ENCODE measurements around the gene HPGD. TPM values are rescaled to one million over a fixed set of nuclear protein-coding genes. Genes with fewer than 3 reads are reported as not detected.

HPGD gene
- total RNA-seq, 5 donors from 2014 or later (not counting 1 experiment from before 2014, with no cell fraction given): 3.5 to 14.6 (median 7.8) TPM

GRCh38 chr4:174454815-174455473, 67.3 kb downstream of the HPGD start:
- Histone ChIP-seq H3K27ac (ENCODE audit: low read length) (no peak overlapping the region), H3K4me1 (ENCODE audit: control insufficient read depth in 1 of 2, extremely low read depth in 1 of 2, insufficient read depth in 2 of 2, low read length in 2 of 2) (no peaks in the 10 kb centered on the region), H3K27me3 (replicated peaks in 1 of 2; ENCODE audit: control insufficient read depth in 2 of 2, extremely low read depth in 1 of 2, insufficient read depth in 2 of 2, low read length in 1 of 2) (no peaks in the 10 kb centered on the region), H3K9me3 (no peaks in the 10 kb centered on the region), H3K36me3 (ENCODE audit: control insufficient read depth in 2 of 2, extremely low read depth in 1 of 2, insufficient read depth in 1 of 2, low read length in 1 of 2) (no peaks in the 10 kb centered on the region), H3K4me3 (ENCODE audit: control insufficient read depth in 1 of 2, extremely low read depth in 1 of 2, low read length in 1 of 2) (no peak overlapping the region)
- WGBS (ENCODE audit: insufficient coverage): no CpG with 5 or more reads among the region's 6 CpGs
- ChIA-PET CTCF (no interaction called here), POLR2A (no interaction called here)
- no peak overlapping the region for H3K4me3 Mint-ChIP-seq
- no peaks in the 10 kb centered on the region for H3K4me1 Mint-ChIP-seq
- ATAC-seq (replicated peaks in 1 of 4) (no peak), DNase-seq (no peak)
- H3K9me3 Mint-ChIP-seq: no peaks in the 10 kb centered on the region
- H3K27ac Mint-ChIP-seq: no peak overlapping the region
- H3K27me3 Mint-ChIP-seq: peaks cover 0 to 5% of the 10 kb centered on the region in 2 donors
- no peaks in the 10 kb centered on the region for H3K36me3 Mint-ChIP-seq

- Histone ChIP-seq H3K4me1 (ENCODE audit: control insufficient read depth in 1 of 2, extremely low read depth in 1 of 2, insufficient read depth in 2 of 2, low read length in 2 of 2) (no peaks in the 10 kb centered on the region), H3K4me3 (ENCODE audit: control insufficient read depth in 1 of 2, extremely low read depth in 1 of 2, low read length in 1 of 2) (no peak overlapping the region), H3K27ac (ENCODE audit: low read length) (no peak overlapping the region), H3K9me3 (no peaks in the 10 kb centered on the region), H3K36me3 (ENCODE audit: control insufficient read depth in 2 of 2, extremely low read depth in 1 of 2, insufficient read depth in 1 of 2, low read length in 1 of 2) (no peaks in the 10 kb centered on the region), H3K27me3 (replicated peaks in 1 of 2; ENCODE audit: control insufficient read depth in 2 of 2, extremely low read depth in 1 of 2, insufficient read depth in 2 of 2, low read length in 1 of 2) (no peaks in the 10 kb centered on the region)
- no CpG with 5 or more reads among the region's 2 CpGs for WGBS (ENCODE audit: insufficient coverage)
- Mint-ChIP-seq H3K27ac (no peak overlapping the region), H3K27me3 (no peaks in the 10 kb centered on the region), H3K4me3 (no peak overlapping the region), H3K9me3 (no peaks in the 10 kb centered on the region), H3K4me1 (peaks cover 0 to 3% (median 0%) of the 10 kb centered on the region in 3 donors), H3K36me3 (no peaks in the 10 kb centered on the region)
- ChIA-PET CTCF (interaction anchor here in 1 of 2 donors (0.6 kb wide), 1 partner anchor 219 kb away, joined by 3 read pairs; no protein-coding TSS in a partner anchor), POLR2A (no interaction called here)
- no peak for ATAC-seq (replicated peaks in 1 of 4)
- no peak for DNase-seq
Observed at GRCh38 chr4:174451718-174452296, 70.5 kb downstream of the HPGD start.

DNA sequence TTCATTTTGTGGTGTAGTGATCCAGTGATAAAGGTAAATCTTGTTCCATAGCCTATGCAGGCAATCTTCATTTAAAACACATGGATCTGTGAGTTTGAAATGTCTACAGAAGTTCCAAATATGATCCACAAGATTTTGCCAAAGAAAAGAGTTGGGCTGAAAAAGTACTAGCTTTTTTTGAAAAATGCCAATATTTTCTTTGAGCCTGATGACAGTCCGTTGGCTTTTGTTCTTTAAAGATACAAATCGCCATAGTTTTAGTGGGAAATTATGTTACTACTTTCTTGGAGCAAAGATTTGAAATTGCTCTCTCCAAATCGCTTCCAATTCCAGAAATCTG, 71.5 kb downstream of the HPGD start:
- Histone ChIP-seq H3K36me3 (ENCODE audit: control insufficient read depth in 2 of 2, extremely low read depth in 1 of 2, insufficient read depth in 1 of 2, low read length in 1 of 2) (no peaks in the 10 kb centered on the region), H3K4me1 (ENCODE audit: control insufficient read depth in 1 of 2, extremely low read depth in 1 of 2, insufficient read depth in 2 of 2, low read length in 2 of 2) (no peaks in the 10 kb centered on the region), H3K27me3 (replicated peaks in 1 of 2; ENCODE audit: control insufficient read depth in 2 of 2, extremely low read depth in 1 of 2, insufficient read depth in 2 of 2, low read length in 1 of 2) (no peaks in the 10 kb centered on the region), H3K9me3 (no peaks in the 10 kb centered on the region), H3K4me3 (ENCODE audit: control insufficient read depth in 1 of 2, extremely low read depth in 1 of 2, low read length in 1 of 2) (no peak overlapping the region), H3K27ac (ENCODE audit: low read length) (no peak overlapping the region)
- H3K27ac Mint-ChIP-seq: no peak overlapping the region
- peaks cover 0 to 4% (median 4%) of the 10 kb centered on the region in 3 donors for H3K9me3 Mint-ChIP-seq
- 83% methylated on average over 1 of the region's 3 CpGs for WGBS (ENCODE audit: insufficient coverage)
- H3K36me3 Mint-ChIP-seq: no peaks in the 10 kb centered on the region
- no peaks in the 10 kb centered on the region for H3K27me3 Mint-ChIP-seq
- CTCF ChIA-PET: no interaction called here
- ATAC-seq (replicated peaks in 1 of 4) (no peak), DNase-seq (no peak)
- H3K4me3 Mint-ChIP-seq: no peak overlapping the region
- H3K4me1 Mint-ChIP-seq: peaks cover 0 to 4% (median 0%) of the 10 kb centered on the region in 3 donors
- POLR2A ChIA-PET: no interaction called here

GRCh38 chr4:174449944-174450785, 72.1 kb downstream of the HPGD start:
- Mint-ChIP-seq H3K36me3 (no peaks in the 10 kb centered on the region), H3K4me1 (peaks cover 0 to 4% (median 0%) of the 10 kb centered on the region in 3 donors), H3K27me3 (no peaks in the 10 kb centered on the region), H3K4me3 (no peak overlapping the region), H3K9me3 (peaks cover 0 to 4% (median 4%) of the 10 kb centered on the region in 3 donors), H3K27ac (no peak overlapping the region)
- ATAC-seq (replicated peaks in 1 of 4) (no peak), DNase-seq (no peak)
- H3K4me3 ChIP-seq (ENCODE audit: control insufficient read depth in 1 of 2, extremely low read depth in 1 of 2, low read length in 1 of 2): no peak overlapping the region
- H3K27ac ChIP-seq (ENCODE audit: low read length): no peak overlapping the region
- no peaks in the 10 kb centered on the region for H3K27me3 ChIP-seq (replicated peaks in 1 of 2; ENCODE audit: control insufficient read depth in 2 of 2, extremely low read depth in 1 of 2, insufficient read depth in 2 of 2, low read length in 1 of 2)
- ChIA-PET CTCF (no interaction called here), POLR2A (no interaction called here)
- WGBS (ENCODE audit: insufficient coverage): no CpG with 5 or more reads among the region's 5 CpGs
- H3K36me3 ChIP-seq (ENCODE audit: control insufficient read depth in 2 of 2, extremely low read depth in 1 of 2, insufficient read depth in 1 of 2, low read length in 1 of 2): no peaks in the 10 kb centered on the region
- H3K4me1 ChIP-seq (ENCODE audit: control insufficient read depth in 1 of 2, extremely low read depth in 1 of 2, insufficient read depth in 2 of 2, low read length in 2 of 2): no peaks in the 10 kb centered on the region
- no peaks in the 10 kb centered on the region for H3K9me3 ChIP-seq

GRCh38 chr4:174449152-174449551, 73.1 kb downstream of the HPGD start:
- Mint-ChIP-seq H3K27ac (no peak overlapping the region), H3K36me3 (no peaks in the 10 kb centered on the region), H3K4me3 (no peak overlapping the region), H3K9me3 (peaks cover 0 to 4% (median 4%) of the 10 kb centered on the region in 3 donors), H3K4me1 (peaks cover 0 to 4% (median 0%) of the 10 kb centered on the region in 3 donors), H3K27me3 (no peaks in the 10 kb centered on the region)
- no peak for ATAC-seq (replicated peaks in 1 of 4)
- Histone ChIP-seq H3K9me3 (no peaks in the 10 kb centered on the region), H3K4me1 (ENCODE audit: control insufficient read depth in 1 of 2, extremely low read depth in 1 of 2, insufficient read depth in 2 of 2, low read length in 2 of 2) (no peaks in the 10 kb centered on the region), H3K4me3 (ENCODE audit: control insufficient read depth in 1 of 2, extremely low read depth in 1 of 2, low read length in 1 of 2) (no peak overlapping the region), H3K27me3 (replicated peaks in 1 of 2; ENCODE audit: control insufficient read depth in 2 of 2, extremely low read depth in 1 of 2, insufficient read depth in 2 of 2, low read length in 1 of 2) (no peaks in the 10 kb centered on the region), H3K27ac (ENCODE audit: low read length) (no peak overlapping the region), H3K36me3 (ENCODE audit: control insufficient read depth in 2 of 2, extremely low read depth in 1 of 2, insufficient read depth in 1 of 2, low read length in 1 of 2) (no peaks in the 10 kb centered on the region)
- CTCF ChIA-PET: interaction anchor here in 1 of 2 donors (1.2 kb wide), 1 partner anchor 17 kb away, joined by 4 read pairs; no protein-coding TSS in a partner anchor
- no CpG with 5 or more reads among the region's 1 CpG for WGBS (ENCODE audit: insufficient coverage)
- POLR2A ChIA-PET: no interaction called here
- no peak for DNase-seq

DNA sequence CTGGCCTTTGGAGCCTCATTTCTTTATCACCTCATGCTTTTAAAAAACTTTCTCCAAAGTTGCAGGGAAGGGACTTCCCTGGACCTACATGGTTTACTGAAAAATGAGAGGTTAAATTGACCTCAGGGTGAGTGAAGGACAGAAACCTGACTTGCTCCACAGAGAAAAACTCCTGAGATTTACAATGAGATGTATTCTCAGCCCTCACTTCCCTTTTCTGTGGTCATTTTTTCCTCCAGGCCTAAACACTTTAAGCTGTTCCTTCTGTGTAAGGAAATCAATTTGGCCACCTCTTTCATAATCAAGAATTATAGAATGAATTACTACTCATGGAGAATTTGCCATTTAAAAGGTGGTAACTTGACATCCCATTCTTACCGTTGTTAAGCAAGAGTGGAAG, 77.9 kb downstream of the HPGD start:
- Histone ChIP-seq H3K4me1 (ENCODE audit: control insufficient read depth in 1 of 2, extremely low read depth in 1 of 2, insufficient read depth in 2 of 2, low read length in 2 of 2) (no peaks in the 10 kb centered on the region), H3K36me3 (ENCODE audit: control insufficient read depth in 2 of 2, extremely low read depth in 1 of 2, insufficient read depth in 1 of 2, low read length in 1 of 2) (no peaks in the 10 kb centered on the region), H3K27me3 (replicated peaks in 1 of 2; ENCODE audit: control insufficient read depth in 2 of 2, extremely low read depth in 1 of 2, insufficient read depth in 2 of 2, low read length in 1 of 2) (peaks cover 0 to 2% of the 10 kb centered on the region in 2 experiments), H3K27ac (ENCODE audit: low read length) (no peak overlapping the region), H3K4me3 (ENCODE audit: control insufficient read depth in 1 of 2, extremely low read depth in 1 of 2, low read length in 1 of 2) (no peak overlapping the region), H3K9me3 (no peaks in the 10 kb centered on the region)
- CTCF ChIA-PET: no interaction called here
- Mint-ChIP-seq H3K27me3 (peaks cover 0 to 3% of the 10 kb centered on the region in 2 donors), H3K27ac (no peak overlapping the region), H3K4me3 (no peak overlapping the region), H3K36me3 (no peaks in the 10 kb centered on the region), H3K4me1 (peaks cover 0 to 4% (median 0%) of the 10 kb centered on the region in 3 donors), H3K9me3 (peaks cover 0 to 4% (median 4%) of the 10 kb centered on the region in 3 donors)
- ATAC-seq (replicated peaks in 1 of 4): no peak
- no peak for DNase-seq
- WGBS (ENCODE audit: insufficient coverage): no CpG with 5 or more reads among the region's 1 CpG
- POLR2A ChIA-PET: interaction anchor here in 1 of 2 donors (0.5 kb wide), 1 partner anchor 54 kb away, joined by 3 read pairs; no protein-coding TSS in a partner anchor

Measured in T-cell (primary cell).